ENCODE data around the gene ZNF629. TPM values are rescaled to one million over a fixed set of nuclear protein-coding genes. Genes with fewer than 3 reads are reported as not detected.

Gene ZNF629
- total RNA-seq, 1 donor from 2014 or later = 4.2 TPM

DNA sequence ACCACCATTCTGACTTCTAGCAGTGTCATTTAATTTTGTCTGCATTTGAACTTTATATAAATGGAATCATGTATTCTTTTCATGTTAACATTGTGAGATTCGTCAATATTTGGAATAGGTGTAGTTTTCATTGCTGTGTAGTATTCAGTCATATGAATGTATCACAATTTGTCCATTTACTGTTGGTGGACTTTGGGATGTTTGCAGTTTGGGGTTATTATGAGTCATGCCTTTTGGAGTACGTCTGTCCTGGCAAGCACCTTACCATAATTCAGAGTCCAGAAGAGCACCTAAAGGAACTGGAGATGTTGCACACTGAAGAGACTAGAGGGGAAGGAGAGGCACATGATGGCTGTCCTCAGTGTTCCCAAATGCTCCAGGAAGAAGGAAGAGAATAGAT lies 41.9 kb downstream of the ZNF629 start:
- peak; percentile 25 for DNase-seq (ENCODE audit: low read depth)
- TF ChIP-seq, protein P1, sequence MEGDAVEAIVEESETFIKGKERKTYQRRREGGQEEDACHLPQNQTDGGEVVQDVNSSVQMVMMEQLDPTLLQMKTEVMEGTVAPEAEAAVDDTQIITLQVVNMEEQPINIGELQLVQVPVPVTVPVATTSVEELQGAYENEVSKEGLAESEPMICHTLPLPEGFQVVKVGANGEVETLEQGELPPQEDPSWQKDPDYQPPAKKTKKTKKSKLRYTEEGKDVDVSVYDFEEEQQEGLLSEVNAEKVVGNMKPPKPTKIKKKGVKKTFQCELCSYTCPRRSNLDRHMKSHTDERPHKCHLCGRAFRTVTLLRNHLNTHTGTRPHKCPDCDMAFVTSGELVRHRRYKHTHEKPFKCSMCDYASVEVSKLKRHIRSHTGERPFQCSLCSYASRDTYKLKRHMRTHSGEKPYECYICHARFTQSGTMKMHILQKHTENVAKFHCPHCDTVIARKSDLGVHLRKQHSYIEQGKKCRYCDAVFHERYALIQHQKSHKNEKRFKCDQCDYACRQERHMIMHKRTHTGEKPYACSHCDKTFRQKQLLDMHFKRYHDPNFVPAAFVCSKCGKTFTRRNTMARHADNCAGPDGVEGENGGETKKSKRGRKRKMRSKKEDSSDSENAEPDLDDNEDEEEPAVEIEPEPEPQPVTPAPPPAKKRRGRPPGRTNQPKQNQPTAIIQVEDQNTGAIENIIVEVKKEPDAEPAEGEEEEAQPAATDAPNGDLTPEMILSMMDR (IDR thresholded peaks at IDR 0.05; ENCODE audit: insufficient read depth, low read length, severe bottlenecking) = no peak
- H3K36me3 ChIP-seq (ENCODE audit: control insufficient read depth, insufficient read depth, low read length) = peaks cover 15% of the 10 kb centered on the region
- no peak overlapping the region for H3K4me3 ChIP-seq (ENCODE audit: low read depth, low read length)
- no peaks in the 10 kb centered on the region for H3K27me3 ChIP-seq (ENCODE audit: control insufficient read depth, insufficient read depth, low read length)
- FAIRE-seq = no peak

DNA sequence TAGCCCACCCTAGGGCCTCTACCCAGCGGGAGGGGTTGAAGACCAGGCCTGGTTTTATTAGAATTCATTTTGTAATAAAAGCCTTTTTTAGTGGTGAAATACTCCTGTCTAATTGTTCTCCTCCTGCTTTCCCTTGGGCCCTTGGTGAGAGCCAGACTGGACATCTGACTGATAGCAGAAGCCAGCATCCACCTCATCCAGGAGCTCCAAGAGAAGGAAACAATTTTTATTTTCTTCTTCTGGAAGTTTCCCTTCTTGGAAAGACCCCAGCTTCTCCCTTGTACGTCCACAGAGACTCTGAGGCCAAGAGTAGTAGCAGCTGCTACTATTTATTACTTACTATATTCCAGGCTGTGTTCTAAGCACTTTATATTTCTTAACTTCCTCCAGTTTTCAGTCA lies 42.8 kb downstream of the ZNF629 start:
- Histone ChIP-seq H3K4me3 (ENCODE audit: low read depth, low read length) (no peak overlapping the region), H3K36me3 (ENCODE audit: control insufficient read depth, insufficient read depth, low read length) (peaks cover 15% of the 10 kb centered on the region)
- TF ChIP-seq, protein P1 (IDR thresholded peaks at IDR 0.05; ENCODE audit: insufficient read depth, low read length, severe bottlenecking) = no peak

GRCh38 chr16:30743716-30744115 lies 43.3 kb downstream of the ZNF629 start:
- no peak for FAIRE-seq
- TF ChIP-seq, protein P1 (IDR thresholded peaks at IDR 0.05; ENCODE audit: insufficient read depth, low read length, severe bottlenecking) = no peak
- H3K4me3 ChIP-seq (ENCODE audit: low read depth, low read length) = no peak overlapping the region

More for the DNA sequence above, 42.8 kb downstream of the ZNF629 start:
- FAIRE-seq (no peak), DNase-seq (ENCODE audit: low read depth) (no peak)
- H3K27me3 ChIP-seq (ENCODE audit: control insufficient read depth, insufficient read depth, low read length) = no peaks in the 10 kb centered on the region

GRCh38 chr16:30741461-30741914 lies 45.5 kb downstream of the ZNF629 start:
- FAIRE-seq (peak; percentile 99), DNase-seq (ENCODE audit: low read depth) (peak; percentile 100)
- Histone ChIP-seq H3K36me3 (ENCODE audit: control insufficient read depth, insufficient read depth, low read length) (peaks cover 30% of the 10 kb centered on the region), H3K27me3 (ENCODE audit: control insufficient read depth, insufficient read depth, low read length) (no peaks in the 10 kb centered on the region), H3K4me3 (ENCODE audit: low read depth, low read length) (peak overlapping the region; percentile 73)
- TF ChIP-seq, protein P1 (IDR thresholded peaks at IDR 0.05; ENCODE audit: insufficient read depth, low read length, severe bottlenecking) = no peak

More at GRCh38 chr16:30743716-30744115, 43.3 kb downstream of the ZNF629 start:
- H3K27me3 ChIP-seq (ENCODE audit: control insufficient read depth, insufficient read depth, low read length) = no peaks in the 10 kb centered on the region
- no peak for DNase-seq (ENCODE audit: low read depth)
- peaks cover 19% of the 10 kb centered on the region for H3K36me3 ChIP-seq (ENCODE audit: control insufficient read depth, insufficient read depth, low read length)

DNA sequence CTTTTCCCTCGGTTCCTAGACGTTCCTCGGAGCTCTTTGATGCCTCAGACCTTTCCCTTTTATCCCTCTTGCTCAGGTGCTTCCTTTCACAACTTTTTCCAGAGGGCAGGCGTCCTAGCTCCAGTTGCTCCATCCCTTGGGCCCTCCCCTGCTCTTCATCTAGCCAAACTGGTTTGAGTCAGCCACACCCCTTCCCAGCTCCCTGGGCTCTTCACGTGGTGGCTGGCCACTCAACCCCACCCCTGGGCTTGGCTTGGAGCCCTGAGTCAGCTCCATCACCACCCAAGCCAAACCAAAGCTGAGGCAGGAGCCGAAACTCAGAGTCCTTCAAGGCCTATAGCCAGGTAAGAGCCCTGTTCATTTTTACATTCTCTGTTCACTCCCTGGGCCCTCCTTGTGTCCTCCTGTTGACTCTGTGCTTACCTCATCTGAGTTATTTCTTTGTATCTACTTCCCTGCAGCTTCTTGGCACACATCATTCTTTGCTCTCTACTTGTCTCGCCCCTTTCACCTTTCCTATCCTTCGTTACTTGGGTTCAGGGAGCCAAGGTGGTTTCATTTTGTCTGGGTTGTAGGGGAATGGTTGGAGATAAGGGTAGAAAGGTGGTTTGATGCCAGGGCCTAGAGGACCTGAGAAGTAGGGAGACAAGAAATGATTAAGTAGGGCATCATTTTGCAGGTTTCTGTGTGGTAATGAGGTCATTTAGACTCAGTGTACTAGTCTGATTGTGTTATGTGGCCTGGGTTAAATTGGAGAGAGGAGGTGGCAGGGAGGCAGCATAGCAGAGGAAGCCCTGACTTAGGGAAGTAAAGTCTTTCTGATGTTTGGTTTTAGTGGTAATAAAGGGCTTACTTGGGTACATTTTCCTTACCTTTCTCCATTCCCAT lies 46.4 kb downstream of the ZNF629 start:
- H3K4me3 ChIP-seq (ENCODE audit: low read depth, low read length) = peak overlapping the region; percentile 73
- peaks cover 37% of the 10 kb centered on the region for H3K36me3 ChIP-seq (ENCODE audit: control insufficient read depth, insufficient read depth, low read length)
- FAIRE-seq (peak; percentile 99), DNase-seq (ENCODE audit: low read depth) (peak; percentile 98)
- TF ChIP-seq, protein P1 (IDR thresholded peaks at IDR 0.05; ENCODE audit: insufficient read depth, low read length, severe bottlenecking) = no peak
- H3K27me3 ChIP-seq (ENCODE audit: control insufficient read depth, insufficient read depth, low read length) = no peaks in the 10 kb centered on the region

Data from bronchial epithelial cell (primary cell).